ENCODE measurements around the gene PHPT1.
"Not testable (repeated sequence)": the region's sequence is repeated elsewhere in the genome, so short reads cannot be mapped to it uniquely, and the experiment has no call there.

The PHPT1 gene

GRCh38 chr9:136831002-136831719, 18.0 kb upstream of the PHPT1 start:
- Histone ChIP-seq H3K4me1 (no peaks in the 10 kb centered on the region), H3K36me3 (peaks cover 80% of the 10 kb centered on the region), H3K9me3 (no peaks in the 10 kb centered on the region), H3K4me3 (ENCODE audit: low read depth, low read length) (no peak overlapping the region), H3K27me3 (no peaks in the 10 kb centered on the region)
- peak; percentile 5 for DNase-seq
- no peak for TF ChIP-seq CTCF (IDR thresholded peaks at IDR 0.05; ENCODE audit: low read depth, low read length)

GRCh38 chr9:136831720-136832104, 17.5 kb upstream of the PHPT1 start:
- Histone ChIP-seq H3K4me3 (ENCODE audit: low read depth, low read length) (no peak overlapping the region), H3K4me1 (no peaks in the 10 kb centered on the region), H3K9me3 (no peaks in the 10 kb centered on the region), H3K36me3 (peaks cover 80% of the 10 kb centered on the region), H3K27me3 (no peaks in the 10 kb centered on the region)
- no peak for TF ChIP-seq CTCF (IDR thresholded peaks at IDR 0.05; ENCODE audit: low read depth, low read length)
- DNase-seq = peak; percentile 11

GRCh38 chr9:136832581-136832980, 16.6 kb upstream of the PHPT1 start:
- Histone ChIP-seq H3K4me3 (ENCODE audit: low read depth, low read length) (no peak overlapping the region), H3K9me3 (no peaks in the 10 kb centered on the region), H3K4me1 (no peaks in the 10 kb centered on the region), H3K36me3 (peaks cover 75% of the 10 kb centered on the region), H3K27me3 (no peaks in the 10 kb centered on the region)
- TF ChIP-seq CTCF (IDR thresholded peaks at IDR 0.05; ENCODE audit: low read depth, low read length) = no peak
- DNase-seq = no peak

GRCh38 chr9:136833381-136834048, 15.7 kb upstream of the PHPT1 start:
- H3K27me3 ChIP-seq; H3K4me3 ChIP-seq (ENCODE audit: low read depth, low read length); H3K4me1 ChIP-seq; H3K9me3 ChIP-seq; DNase-seq: not testable (repeated sequence)
- H3K36me3 ChIP-seq = peaks cover 73% of the 10 kb centered on the region

GRCh38 chr9:136835162-136835931, 13.9 kb upstream of the PHPT1 start:
- Histone ChIP-seq H3K9me3 (no peaks in the 10 kb centered on the region), H3K27me3 (no peaks in the 10 kb centered on the region), H3K4me1 (peaks cover 11% of the 10 kb centered on the region), H3K4me3 (ENCODE audit: low read depth, low read length) (no peak overlapping the region), H3K36me3 (peaks cover 73% of the 10 kb centered on the region)
- no peak for DNase-seq
- TF ChIP-seq CTCF (IDR thresholded peaks at IDR 0.05; ENCODE audit: low read depth, low read length) = no peak

GRCh38 chr9:136835932-136836904, 13.0 kb upstream of the PHPT1 start:
- no peak for TF ChIP-seq CTCF (IDR thresholded peaks at IDR 0.05; ENCODE audit: low read depth, low read length)
- Histone ChIP-seq H3K4me1 (peaks cover 19% of the 10 kb centered on the region), H3K27me3 (no peaks in the 10 kb centered on the region), H3K9me3 (no peaks in the 10 kb centered on the region), H3K4me3 (ENCODE audit: low read depth, low read length) (no peak overlapping the region), H3K36me3 (peaks cover 66% of the 10 kb centered on the region)
- DNase-seq = peak; percentile 21
